HEK293 (cell line): Measurements from ENCODE around the gene FTH1.
A peak's percentile ranks its signal among the peaks of the same experiment; 100 is the strongest.

Experiments
- CTCF ChIP-seq: fragments of 450-650 bp; formaldehyde crosslinking; IDR thresholded peaks from 2 replicates; pipeline ENCODE4 v1.5.1; 2016; ENCODE audit warnings: missing biosample characterization, missing genetic modification characterization
- FEZF1 ChIP-seq: fragments of 450-650 bp; formaldehyde crosslinking; IDR thresholded peaks from 2 replicates; pipeline ENCODE4 v1.5.1; 2016; ENCODE audit warnings: missing biosample characterization, missing genetic modification characterization
- HIC1 ChIP-seq: fragments of 450-650 bp; formaldehyde crosslinking; IDR thresholded peaks from 2 replicates; pipeline ENCODE4 v1.5.1; 2016; ENCODE audit warnings: missing biosample characterization, missing genetic modification characterization
- REST ChIP-seq: fragments of 450-650 bp; formaldehyde crosslinking; IDR thresholded peaks from 2 replicates; pipeline ENCODE4 v1.5.1; 2016; ENCODE audit warnings: missing biosample characterization, missing genetic modification characterization
- SCRT1 ChIP-seq: fragments of 450-650 bp; formaldehyde crosslinking; IDR thresholded peaks from 2 replicates; pipeline ENCODE4 v1.5.1; 2016; ENCODE audit warnings: missing biosample characterization, missing genetic modification characterization, borderline replicate concordance
- ZBTB17 ChIP-seq: fragments of 450-650 bp; formaldehyde crosslinking; IDR thresholded peaks from 2 replicates; pipeline ENCODE4 v1.5.1; 2016; ENCODE audit warnings: missing biosample characterization, missing genetic modification characterization
- ZBTB20 ChIP-seq: fragments of 450-650 bp; formaldehyde crosslinking; IDR thresholded peaks from 2 replicates; pipeline ENCODE4 v1.5.1; 2016; ENCODE audit warnings: missing biosample characterization, missing genetic modification characterization
- ZBTB44 ChIP-seq: fragments of 450-650 bp; IDR thresholded peaks from 2 replicates; pipeline ENCODE4 v1.5.1; 2018; ENCODE audit warnings: missing biosample characterization, mild to moderate bottlenecking, missing genetic modification characterization
- ZBTB7A ChIP-seq: fragments of 450-650 bp; formaldehyde crosslinking; IDR thresholded peaks from 2 replicates; pipeline ENCODE4 v1.5.1; 2016; ENCODE audit warnings: low read depth, missing biosample characterization, missing genetic modification characterization
- ZEB2 ChIP-seq: fragments of 450-650 bp; formaldehyde crosslinking; IDR thresholded peaks from 2 replicates; pipeline ENCODE4 v1.5.1; 2016; ENCODE audit warnings: missing biosample characterization, missing genetic modification characterization
- ZIC2 ChIP-seq: fragments of 450-650 bp; formaldehyde crosslinking; IDR thresholded peaks from 2 replicates; pipeline ENCODE4 v1.5.1; 2016; ENCODE audit warnings: missing biosample characterization, missing genetic modification characterization
- ZNF10 ChIP-seq: fragments of 450-650 bp; formaldehyde crosslinking; IDR thresholded peaks from 2 replicates; pipeline ENCODE4 v1.5.1; 2017; ENCODE audit warnings: missing biosample characterization, missing genetic modification characterization
- ZNF112 ChIP-seq: fragments of 450-650 bp; formaldehyde crosslinking; IDR thresholded peaks from 2 replicates; pipeline ENCODE4 v1.5.0; 2017; ENCODE audit warnings: missing biosample characterization, missing genetic modification characterization
- ZNF19 ChIP-seq: fragments of 450-650 bp; formaldehyde crosslinking; IDR thresholded peaks from 2 replicates; pipeline ENCODE4; 2016; ENCODE audit warnings: missing biosample characterization, missing genetic modification characterization, low read depth
- ZNF2 ChIP-seq: fragments of 450-650 bp; formaldehyde crosslinking; IDR thresholded peaks from 2 replicates; pipeline ENCODE4 v1.5.1; 2016; ENCODE audit warnings: missing biosample characterization, missing genetic modification characterization
- ZNF202 ChIP-seq: fragments of 450-650 bp; formaldehyde crosslinking; IDR thresholded peaks from 2 replicates; pipeline ENCODE4 v1.5.1; 2016; ENCODE audit warnings: missing biosample characterization, missing genetic modification characterization, borderline replicate concordance
- ZNF280C ChIP-seq: fragments of 450-650 bp; formaldehyde crosslinking; IDR thresholded peaks from 2 replicates; pipeline ENCODE4 v1.5.1; 2016; ENCODE audit warnings: missing biosample characterization, missing genetic modification characterization
- ZNF366 ChIP-seq: fragments of 450-650 bp; formaldehyde crosslinking; conservative IDR thresholded peaks from 2 replicates; pipeline ENCODE4 v1.5.1; 2016; ENCODE audit warnings: missing biosample characterization, missing genetic modification characterization
- ZNF585B ChIP-seq: fragments of 450-650 bp; formaldehyde crosslinking; IDR thresholded peaks from 2 replicates; pipeline ENCODE4 v1.5.1; 2016; ENCODE audit warnings: missing biosample characterization, missing genetic modification characterization
- ZNF677 ChIP-seq: fragments of 450-650 bp; IDR thresholded peaks from 2 replicates; pipeline ENCODE4 v1.5.0; 2018; ENCODE audit warnings: missing biosample characterization, mild to moderate bottlenecking, missing genetic modification characterization, moderate library complexity
- ZNF701 ChIP-seq: fragments of 450-650 bp; formaldehyde crosslinking; IDR thresholded peaks from 2 replicates; pipeline ENCODE4 v1.5.1; 2016; ENCODE audit warnings: missing biosample characterization, missing genetic modification characterization
- ZNF776 ChIP-seq: fragments of 450-650 bp; formaldehyde crosslinking; IDR thresholded peaks from 2 replicates; pipeline ENCODE4 v1.5.0; 2017; ENCODE audit warnings: missing biosample characterization, missing genetic modification characterization, borderline replicate concordance
- ZNF792 ChIP-seq: fragments of 450-650 bp; formaldehyde crosslinking; IDR thresholded peaks from 2 replicates; pipeline ENCODE4 v1.5.1; 2016; ENCODE audit warnings: missing biosample characterization, missing genetic modification characterization
- ZNF830 ChIP-seq: fragments of 450-650 bp; IDR thresholded peaks from 2 replicates; pipeline ENCODE4 v1.5.0; 2018; ENCODE audit warnings: missing biosample characterization, missing genetic modification characterization, low read depth, mild to moderate bottlenecking, moderate library complexity
- ZSCAN30 ChIP-seq: fragments of 450-650 bp; IDR thresholded peaks from 2 replicates; pipeline ENCODE4 v1.5.1; 2018; ENCODE audit warnings: missing biosample characterization, mild to moderate bottlenecking, missing genetic modification characterization, moderate library complexity

The FTH1 gene

GRCh38 chr11:61947486-61948210 is 19.8 kb downstream of the FTH1 start (continued):
- TF ChIP-seq SCRT1 (no peak), FEZF1 (tag by site-specific recombination) (peak; percentile 80), REST (peak; percentile 75), ZNF830 (tag by site-specific recombination) (no peak), ZNF792 (no peak), ZBTB20 (no peak), ZNF2 (tag by site-specific recombination) (peak; percentile 38; the same call in 1 of the 2 replicates), ZBTB7A (no peak), ZNF10 (no peak), ZNF366 (tag by site-specific recombination) (no peak), ZNF585B (tag by site-specific recombination) (no peak), ZNF701 (tag by site-specific recombination) (no peak), HIC1 (tag by site-specific recombination) (no peak), ZEB2 (tag by site-specific recombination) (peak; percentile 27; the same call in 1 of the 2 replicates), ZBTB17 (peak; percentile 71), ZSCAN30 (tag by site-specific recombination) (peak; percentile 50; the same call in 1 of the 2 replicates), ZNF202 (tag by site-specific recombination) (no peak), ZNF677 (no peak), CTCF (peak; percentile 77), ZIC2 (peak; percentile 31; the same call in 1 of the 2 replicates), ZNF280C (tag by site-specific recombination) (no peak), ZNF112 (tag by site-specific recombination) (no peak), ZNF19 (tag by site-specific recombination) (no peak), ZNF776 (tag by site-specific recombination) (no peak), ZBTB44 (tag by site-specific recombination) (no peak)
